ENCODE measurements around the gene WDR4.
"Not testable (repeated sequence)": the region's sequence is repeated elsewhere in the genome, so short reads cannot be mapped to it uniquely, and the experiment has no call there.

Gene WDR4

DNA sequence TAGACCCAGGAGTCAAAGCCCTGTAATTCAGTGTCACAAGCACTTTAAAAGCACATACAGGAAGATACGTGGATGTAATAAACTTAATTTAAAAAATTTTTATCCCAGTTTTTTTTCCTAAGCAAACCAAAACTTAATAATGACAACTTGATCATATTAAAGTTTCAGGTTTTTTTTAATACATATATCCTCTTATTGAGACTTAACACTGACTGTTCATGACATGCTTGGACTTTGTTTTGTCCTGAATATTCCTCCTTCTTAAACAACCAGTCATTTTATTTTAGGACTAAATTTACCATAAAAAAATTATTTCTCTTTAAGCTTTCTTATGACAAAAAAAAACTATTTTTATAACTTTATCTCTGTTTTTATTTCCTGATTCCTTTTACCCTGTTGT is 64.1 kb downstream of the WDR4 start:
- DNase-seq (ENCODE audit: low spot score), result no peak

DNA sequence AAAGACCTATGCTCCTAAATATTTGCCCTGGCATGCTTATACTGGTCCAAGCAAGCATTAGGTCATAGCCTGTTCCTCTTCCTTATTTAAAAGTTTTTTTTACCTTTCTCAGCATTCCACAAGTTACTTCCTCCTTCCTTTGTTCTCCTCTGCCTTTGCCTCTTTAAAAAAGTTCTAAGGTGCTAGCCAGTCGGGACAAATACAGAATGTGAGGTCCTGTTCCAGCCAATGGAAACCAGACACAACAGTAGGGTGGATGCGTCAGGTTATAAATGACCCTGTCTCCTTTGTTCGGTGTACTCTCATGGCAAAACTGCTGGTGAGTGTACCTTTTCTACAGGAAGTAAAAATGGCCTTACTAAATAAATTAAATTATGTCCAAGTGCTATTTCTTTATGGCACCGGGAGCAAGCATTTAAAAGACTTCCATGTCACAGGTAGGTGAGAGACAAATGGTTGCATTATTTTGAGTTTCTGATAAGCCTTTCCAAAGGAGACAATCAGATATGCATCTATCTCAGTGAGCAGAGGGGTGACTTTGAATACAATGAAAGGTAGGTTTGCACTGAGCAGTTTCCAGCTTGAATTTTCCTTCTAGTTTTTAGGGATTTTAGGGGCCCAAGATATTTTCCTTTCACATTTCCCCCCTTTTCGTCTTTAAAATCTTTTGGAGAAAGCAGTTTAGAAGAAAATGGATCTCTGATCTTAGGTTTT is 66.7 kb downstream of the WDR4 start:
- not testable (repeated sequence) for DNase-seq (ENCODE audit: low spot score)

DNA sequence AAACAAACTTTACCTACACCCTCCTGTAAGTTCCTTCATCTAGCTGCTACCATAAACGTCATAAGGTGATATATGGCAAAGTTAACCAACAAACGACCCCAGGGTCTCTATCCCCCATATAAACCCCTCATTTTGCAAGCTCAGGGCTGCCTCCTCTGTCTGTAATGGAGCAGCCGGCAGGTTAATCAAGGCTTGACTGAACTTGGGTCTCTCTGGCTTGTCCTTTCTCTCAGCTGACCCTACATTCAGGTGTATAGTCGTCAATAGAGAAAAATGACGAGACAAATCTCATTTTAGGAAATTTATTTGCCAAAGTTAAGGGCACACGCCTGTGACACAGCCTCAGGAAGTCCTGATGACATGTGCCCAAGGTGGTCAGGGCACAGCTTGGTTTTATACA is 67.4 kb downstream of the WDR4 start:
- no peak for DNase-seq (ENCODE audit: low spot score)

DNA sequence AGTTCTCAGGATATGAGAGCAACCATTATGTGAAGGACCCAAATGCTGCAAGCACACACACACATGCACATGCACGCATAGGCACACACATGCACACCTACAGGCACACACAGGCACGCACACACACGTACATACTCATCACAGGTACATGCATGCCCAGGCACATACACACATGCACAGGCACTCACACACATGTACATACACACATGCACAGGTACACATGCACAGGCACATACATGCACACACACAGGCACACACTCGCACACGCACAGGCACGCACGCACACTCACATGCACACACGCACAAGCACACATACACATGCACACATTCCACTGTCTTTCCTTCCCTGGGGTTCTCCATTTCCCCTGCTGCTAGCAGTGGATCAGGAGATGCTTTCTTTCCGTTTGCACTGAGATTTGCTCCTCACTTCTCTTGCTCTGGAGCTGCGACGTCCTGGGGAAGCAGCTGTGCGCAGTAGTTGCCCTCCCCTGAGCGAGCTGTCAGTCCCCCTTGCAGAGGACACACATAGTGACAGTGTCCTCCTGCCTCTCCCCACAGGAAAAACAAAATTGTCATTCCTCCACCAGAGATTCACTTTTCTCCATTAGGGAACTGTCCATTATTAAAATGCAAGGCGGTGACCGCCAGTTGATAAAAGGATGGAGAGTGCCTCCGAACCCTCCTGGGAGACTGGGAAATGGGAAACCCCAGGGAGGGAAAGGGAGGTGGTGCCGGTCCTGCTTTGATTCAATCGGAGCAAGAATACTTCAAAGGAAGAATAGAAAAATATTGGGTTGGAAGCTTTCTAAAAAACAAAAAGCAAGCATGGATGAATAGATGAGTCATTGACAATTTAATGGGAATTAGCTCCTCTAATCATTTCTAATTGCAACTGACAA is 69.5 kb downstream of the WDR4 start:
- no peak for DNase-seq (ENCODE audit: low spot score)

DNA sequence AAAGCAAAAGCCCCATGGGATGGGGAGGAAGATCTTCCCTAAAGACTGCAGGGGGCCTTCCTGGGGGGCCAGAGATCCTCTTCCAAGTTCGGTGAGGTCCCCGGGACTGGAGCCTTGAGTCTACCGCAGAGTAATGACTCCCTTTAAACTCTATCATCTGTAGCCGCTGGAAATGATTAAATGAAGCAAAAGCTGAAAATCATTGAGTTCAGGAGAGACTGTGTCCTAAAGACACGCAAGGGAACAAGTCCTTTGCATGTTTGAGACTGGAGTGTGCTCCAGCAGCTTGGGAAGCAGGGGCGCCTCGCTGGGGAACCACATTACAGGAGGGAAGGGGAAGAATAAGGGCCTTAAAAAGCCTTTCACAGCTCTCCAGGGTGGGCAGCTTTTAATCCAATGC is 70.2 kb downstream of the WDR4 start:
- no peak for DNase-seq (ENCODE audit: low spot score)

DNA sequence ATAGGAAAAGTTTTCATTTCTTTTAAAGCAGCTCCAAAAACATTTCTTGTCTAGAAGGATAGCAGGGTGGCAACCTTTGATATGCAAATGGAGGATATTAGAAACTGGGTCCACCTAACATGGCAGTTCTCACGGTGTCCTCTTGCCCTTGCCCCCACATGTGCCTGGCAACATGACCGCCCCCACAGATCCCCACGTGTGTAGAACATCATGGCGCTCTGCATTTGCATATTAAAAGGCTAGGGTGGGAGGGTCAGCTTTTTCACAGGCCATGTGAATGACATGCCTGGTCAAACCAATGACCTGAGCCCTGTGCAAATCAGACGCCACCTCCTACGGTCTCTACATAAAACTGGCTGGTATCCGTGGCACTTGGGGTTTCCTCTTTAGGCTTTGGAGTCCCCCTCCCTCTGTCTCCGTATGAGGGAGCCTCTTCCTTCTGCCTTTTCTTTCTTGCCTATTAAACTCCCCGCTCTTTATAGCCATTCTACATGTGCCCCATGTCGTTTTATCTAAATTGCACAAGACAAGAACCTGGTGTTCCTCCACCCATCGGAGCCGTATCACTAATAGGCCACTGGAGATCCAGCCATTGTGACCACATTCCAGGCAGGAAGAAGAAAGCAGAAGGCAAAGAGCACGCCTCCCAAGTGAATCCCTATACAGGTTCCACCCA is 71.3 kb downstream of the WDR4 start:
- no peak for DNase-seq (ENCODE audit: low spot score)

DNA sequence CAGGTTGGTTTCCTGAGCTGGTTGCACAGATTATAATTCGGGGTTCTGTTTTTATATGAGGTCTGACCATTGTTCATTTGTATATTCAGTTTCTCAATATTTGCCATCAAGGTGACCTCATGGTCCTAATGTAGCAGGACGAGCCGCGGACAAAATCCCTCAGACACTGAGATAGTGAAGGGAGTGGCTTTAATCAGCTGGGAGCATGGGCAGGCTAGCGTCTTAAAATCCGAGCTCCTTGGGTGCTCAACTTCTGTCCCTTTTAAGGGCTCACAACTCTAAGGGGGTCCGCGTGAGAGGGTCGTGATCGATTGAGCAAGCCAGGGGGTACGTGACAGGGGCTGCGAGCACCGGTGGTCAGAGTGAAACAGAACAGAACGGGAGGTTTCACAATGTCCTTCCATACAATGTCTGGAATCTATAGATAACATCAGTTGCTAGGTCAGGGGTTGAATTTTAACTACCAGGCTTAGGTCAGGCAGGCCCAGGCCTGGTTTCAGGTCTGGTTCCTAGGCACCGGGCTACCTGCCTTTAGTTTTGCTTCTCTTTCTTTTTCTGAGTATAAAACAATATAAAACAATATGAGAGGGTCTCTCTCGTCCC is 71.9 kb downstream of the WDR4 start:
- not testable (repeated sequence) for DNase-seq (ENCODE audit: low spot score)

DNA sequence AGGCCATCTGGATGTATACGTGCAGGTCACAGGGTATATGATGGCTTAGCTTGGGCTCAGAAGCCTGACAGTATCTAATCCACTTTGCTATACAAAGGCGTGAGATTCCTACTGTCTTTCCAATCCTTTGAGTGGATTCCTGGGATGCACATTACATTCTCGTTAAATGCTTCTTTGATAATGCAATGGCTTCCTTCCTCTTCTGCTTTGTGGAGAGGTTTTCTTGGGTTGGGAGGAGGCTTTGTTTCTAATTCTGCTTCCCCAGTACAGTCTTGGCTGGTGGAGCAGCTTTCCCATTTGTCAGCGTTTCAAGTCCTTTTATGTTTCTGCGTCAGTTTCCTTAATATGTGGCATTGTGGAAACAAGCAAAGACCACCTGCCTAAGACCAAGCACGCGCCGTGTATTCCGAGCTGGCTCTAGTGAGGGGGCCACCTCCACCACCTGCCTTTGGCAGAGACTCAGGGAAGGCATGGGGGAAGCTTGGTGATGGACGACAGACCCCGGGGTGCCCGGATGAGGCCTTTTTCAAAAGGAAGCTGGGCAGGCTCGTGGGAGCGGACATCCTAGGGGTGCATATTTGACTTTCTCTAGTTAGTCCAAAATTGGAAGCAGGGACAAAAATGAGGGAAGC is 72.7 kb downstream of the WDR4 start:
- DNase-seq (ENCODE audit: low spot score), result no peak

DNA sequence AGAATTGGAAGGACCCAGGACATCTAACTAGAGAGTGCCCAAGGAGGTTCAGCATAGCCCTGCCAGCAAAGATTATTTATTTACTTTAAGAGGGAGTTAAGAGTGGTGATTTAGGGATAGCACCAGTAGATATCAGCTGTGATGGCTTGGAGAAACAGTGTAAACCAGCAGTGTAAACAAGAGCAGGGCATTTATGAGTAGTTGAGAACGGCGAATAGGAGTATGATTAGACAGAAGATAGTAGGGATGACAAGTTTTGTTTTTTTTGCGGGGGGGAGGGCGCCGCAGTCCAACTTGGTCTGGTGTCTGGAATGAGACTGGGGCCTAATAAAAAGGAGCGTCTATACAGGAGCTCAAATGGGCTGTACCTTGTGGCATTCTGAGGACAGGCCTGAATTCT is 77.7 kb downstream of the WDR4 start:
- not testable (repeated sequence) for DNase-seq (ENCODE audit: low spot score)

DNA sequence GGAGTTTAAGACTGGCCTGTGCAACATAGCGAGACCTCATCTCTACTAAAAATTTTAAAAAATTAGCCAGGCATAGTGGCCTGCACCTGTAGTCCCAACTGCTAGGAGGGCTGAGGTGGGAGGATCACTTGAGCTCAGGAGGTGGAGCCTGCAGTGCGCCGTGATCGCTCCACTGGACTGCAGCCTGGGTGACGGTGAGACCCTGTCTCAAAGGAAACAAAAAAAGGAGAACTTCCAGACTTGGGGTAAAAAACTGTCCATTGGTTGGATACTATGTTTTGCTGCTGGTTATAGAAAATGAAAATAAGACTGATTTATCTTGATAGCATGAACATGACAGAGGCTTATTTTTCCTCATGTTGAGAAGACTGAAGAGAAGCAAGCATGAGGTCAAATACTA is 79.4 kb downstream of the WDR4 start:
- peak; percentile 64 for DNase-seq (ENCODE audit: low spot score)

DNA sequence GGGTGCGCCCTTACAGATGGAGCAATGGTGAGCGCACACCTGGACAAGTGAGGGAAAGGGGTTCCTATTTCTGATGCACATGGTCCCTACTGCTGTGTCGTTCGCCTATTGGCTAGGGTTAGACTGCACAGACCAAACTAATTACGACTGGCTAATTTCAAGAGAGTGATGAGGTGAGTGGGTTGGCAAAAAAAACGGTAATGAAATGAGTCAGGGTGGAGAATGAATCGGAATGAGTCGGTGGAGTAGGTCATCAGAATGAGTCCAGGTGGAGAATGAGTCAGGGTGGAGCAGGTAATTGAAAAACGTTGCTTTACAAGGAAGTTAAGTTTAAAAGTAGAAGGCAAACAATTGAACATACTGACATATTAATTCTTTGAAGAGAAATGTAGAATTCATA is 79.8 kb downstream of the WDR4 start:
- no peak for DNase-seq (ENCODE audit: low spot score)
